ENCODE data around the gene NFIX. TPM values are rescaled to one million over a fixed set of nuclear protein-coding genes. Genes with fewer than 3 reads are reported as not detected.

The NFIX gene
- total RNA-seq, 1 experiment from 2014 or later = 144 TPM

DNA sequence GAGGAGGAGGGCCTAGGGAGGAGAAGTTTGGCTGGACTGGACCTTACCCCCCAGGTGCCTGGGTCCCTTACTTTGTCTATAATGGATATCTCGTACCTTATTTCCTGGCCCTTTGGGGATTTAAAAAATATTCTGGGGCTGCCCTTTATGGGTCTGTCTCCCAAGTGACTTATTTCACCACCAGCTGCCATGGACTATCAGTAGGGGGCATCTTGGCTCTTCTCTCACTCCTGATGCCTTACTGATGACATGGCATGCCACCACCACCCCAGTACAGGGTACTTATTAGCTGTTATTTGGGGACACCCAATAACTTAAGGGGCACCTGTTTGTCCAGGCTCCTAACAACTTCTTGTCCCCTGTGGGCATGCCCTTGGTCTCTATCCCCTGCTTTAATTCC is 38.0 kb downstream of the NFIX start:
- intact Hi-C loops (cut with micrococcal nuclease; ENCODE audit: unreplicated experiment) = loop anchor here (10.0 kb wide), 2 partner anchors 48 to 62 kb away; no protein-coding TSS in a partner anchor
- peaks cover 99% of the 10 kb centered on the region for H3K4me1 ChIP-seq (ENCODE audit: control insufficient read depth, insufficient read depth, low read length)
- in situ Hi-C loops (cut with HindIII; ENCODE audit: low pct_unique_long_range_greater_than_20kb, low sequenced_read_pairs) = no loop called here
- DNase-seq (ENCODE audit: low read depth, low spot score) (no peak), ATAC-seq (no peak)
- BruUV-seq (replicated peaks) = no TSS peak
- TF ChIP-seq POLR2AphosphoS5 (IDR thresholded peaks at IDR 0.05; ENCODE audit: low read depth, low read length) (no peak), TCF7L2 (IDR thresholded peaks at IDR 0.05; ENCODE audit: low read depth, low read length) (no peak), REST (IDR thresholded peaks at IDR 0.05; ENCODE audit: insufficient read depth in 1 of 2, low read depth in 2 of 2, low read length in 1 of 2) (no peak), SIN3A (IDR thresholded peaks at IDR 0.05; ENCODE audit: borderline replicate concordance, insufficient read depth, low read depth, low read length) (no peak)
- TF ChIP-seq, protein P1, sequence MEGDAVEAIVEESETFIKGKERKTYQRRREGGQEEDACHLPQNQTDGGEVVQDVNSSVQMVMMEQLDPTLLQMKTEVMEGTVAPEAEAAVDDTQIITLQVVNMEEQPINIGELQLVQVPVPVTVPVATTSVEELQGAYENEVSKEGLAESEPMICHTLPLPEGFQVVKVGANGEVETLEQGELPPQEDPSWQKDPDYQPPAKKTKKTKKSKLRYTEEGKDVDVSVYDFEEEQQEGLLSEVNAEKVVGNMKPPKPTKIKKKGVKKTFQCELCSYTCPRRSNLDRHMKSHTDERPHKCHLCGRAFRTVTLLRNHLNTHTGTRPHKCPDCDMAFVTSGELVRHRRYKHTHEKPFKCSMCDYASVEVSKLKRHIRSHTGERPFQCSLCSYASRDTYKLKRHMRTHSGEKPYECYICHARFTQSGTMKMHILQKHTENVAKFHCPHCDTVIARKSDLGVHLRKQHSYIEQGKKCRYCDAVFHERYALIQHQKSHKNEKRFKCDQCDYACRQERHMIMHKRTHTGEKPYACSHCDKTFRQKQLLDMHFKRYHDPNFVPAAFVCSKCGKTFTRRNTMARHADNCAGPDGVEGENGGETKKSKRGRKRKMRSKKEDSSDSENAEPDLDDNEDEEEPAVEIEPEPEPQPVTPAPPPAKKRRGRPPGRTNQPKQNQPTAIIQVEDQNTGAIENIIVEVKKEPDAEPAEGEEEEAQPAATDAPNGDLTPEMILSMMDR (IDR thresholded peaks at IDR 0.05) = no peak; the same call in 1 of the 2 replicates
- POLR2A ChIA-PET = no interaction called here
- no peak overlapping the region for H3K4me3 ChIP-seq (ENCODE audit: low read depth in 2 of 2, low read length in 2 of 2)
- peak overlapping the region; percentile 75 for H3K27ac ChIP-seq (ENCODE audit: low read length)
- H3K9me3 ChIP-seq (ENCODE audit: control insufficient read depth, insufficient read depth, low read depth, low read length) = no peaks in the 10 kb centered on the region
- H3K27me3 ChIP-seq (ENCODE audit: control insufficient read depth, insufficient read depth, low read length) = no peaks in the 10 kb centered on the region
- no peaks in the 10 kb centered on the region; the same call in 1 of the 2 replicates for H3K36me3 ChIP-seq (ENCODE audit: control insufficient read depth, insufficient read depth, low read length)
- CTCF ChIA-PET = interaction anchor here (0.6 to 1.6 kb wide), 5 partner anchors 25 to 159 kb away, joined by 3 to 12 read pairs (median 4); no protein-coding TSS in a partner anchor

GRCh38 chr19:13033819-13034611 is 38.7 kb downstream of the NFIX start:
- no peak overlapping the region for H3K4me3 ChIP-seq (ENCODE audit: low read depth in 2 of 2, low read length in 2 of 2)
- in situ Hi-C loops (cut with HindIII; ENCODE audit: low pct_unique_long_range_greater_than_20kb, low sequenced_read_pairs) (no loop called here), intact Hi-C loops (cut with micrococcal nuclease; ENCODE audit: unreplicated experiment) (loop anchor here (10.0 kb wide), 2 partner anchors 49 to 61 kb away; no protein-coding TSS in a partner anchor)
- H3K4me1 ChIP-seq (ENCODE audit: control insufficient read depth, insufficient read depth, low read length) = peaks cover 99% of the 10 kb centered on the region
- no peaks in the 10 kb centered on the region for H3K9me3 ChIP-seq (ENCODE audit: control insufficient read depth, insufficient read depth, low read depth, low read length)
- H3K27ac ChIP-seq (ENCODE audit: low read length) = peak overlapping the region; percentile 75
- ATAC-seq (peak; percentile 79), DNase-seq (ENCODE audit: low read depth, low spot score) (no peak)
- no peaks in the 10 kb centered on the region for H3K27me3 ChIP-seq (ENCODE audit: control insufficient read depth, insufficient read depth, low read length)
- BruUV-seq (replicated peaks) = no TSS peak
- POLR2A ChIA-PET = interaction anchor here (0.6 kb wide), 1 partner anchor 40 kb away, joined by 3 read pairs; no protein-coding TSS in a partner anchor
- CTCF ChIA-PET = interaction anchor here (0.6 to 1.6 kb wide), 6 partner anchors 11 to 160 kb away, joined by 3 to 12 read pairs (median 4); no protein-coding TSS in a partner anchor
- TF ChIP-seq TCF7L2 (IDR thresholded peaks at IDR 0.05; ENCODE audit: low read depth, low read length) (no peak), REST (IDR thresholded peaks at IDR 0.05; ENCODE audit: insufficient read depth in 1 of 2, low read depth in 2 of 2, low read length in 1 of 2) (no peak), SIN3A (IDR thresholded peaks at IDR 0.05; ENCODE audit: borderline replicate concordance, insufficient read depth, low read depth, low read length) (no peak), POLR2AphosphoS5 (IDR thresholded peaks at IDR 0.05; ENCODE audit: low read depth, low read length) (no peak)
- TF ChIP-seq, protein P1 (IDR thresholded peaks at IDR 0.05) = peak; percentile 85
- no peaks in the 10 kb centered on the region; the same call in 1 of the 2 replicates for H3K36me3 ChIP-seq (ENCODE audit: control insufficient read depth, insufficient read depth, low read length)

Data from Panc1 (cell line).